ENCODE data around the gene N4BP2L2. TPM values are rescaled to one million over a fixed set of nuclear protein-coding genes. Genes with fewer than 3 reads are reported as not detected.

Gene N4BP2L2
- total and polyA plus RNA-seq, 2 of the 13 experiments (the other 11 are each of a cell fraction or from before 2014, with no cell fraction given): 58.9 to 81.2 TPM

DNA sequence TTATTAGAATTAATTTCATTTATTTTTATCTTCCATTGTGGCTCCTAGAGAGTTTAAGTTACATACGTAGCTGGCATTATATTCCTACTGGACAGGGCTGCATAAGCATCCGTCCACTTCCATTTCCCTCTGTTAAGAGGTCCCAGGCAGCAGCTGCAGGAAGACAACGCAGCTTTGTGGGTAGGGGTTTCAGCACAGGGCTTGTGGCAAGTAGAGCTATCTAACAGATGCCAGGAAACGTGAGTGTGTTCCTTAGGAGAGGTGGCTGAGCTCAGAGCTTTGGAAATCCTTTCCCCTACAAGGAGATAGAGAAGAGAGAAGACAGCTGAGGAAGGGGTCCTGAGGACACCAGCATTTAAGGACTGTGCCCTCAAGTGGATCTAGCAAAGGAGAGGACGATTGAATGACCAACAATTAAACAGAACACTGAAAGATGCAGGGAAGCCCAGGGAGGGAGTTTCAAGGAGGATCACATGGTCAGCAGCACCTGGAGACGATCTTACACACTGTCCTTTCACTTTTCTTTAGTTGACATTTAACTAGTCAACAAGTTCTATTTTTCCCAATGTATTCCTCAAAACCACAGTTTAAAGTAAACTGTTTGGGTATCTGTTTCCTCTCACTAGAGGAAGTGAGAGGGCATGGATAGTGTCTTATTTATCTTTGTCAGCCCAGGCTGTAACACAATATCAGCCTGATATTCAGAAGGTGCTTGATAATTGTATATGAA is 108.4 kb downstream of the N4BP2L2 start (continued):
- TF ChIP-seq, protein P1, sequence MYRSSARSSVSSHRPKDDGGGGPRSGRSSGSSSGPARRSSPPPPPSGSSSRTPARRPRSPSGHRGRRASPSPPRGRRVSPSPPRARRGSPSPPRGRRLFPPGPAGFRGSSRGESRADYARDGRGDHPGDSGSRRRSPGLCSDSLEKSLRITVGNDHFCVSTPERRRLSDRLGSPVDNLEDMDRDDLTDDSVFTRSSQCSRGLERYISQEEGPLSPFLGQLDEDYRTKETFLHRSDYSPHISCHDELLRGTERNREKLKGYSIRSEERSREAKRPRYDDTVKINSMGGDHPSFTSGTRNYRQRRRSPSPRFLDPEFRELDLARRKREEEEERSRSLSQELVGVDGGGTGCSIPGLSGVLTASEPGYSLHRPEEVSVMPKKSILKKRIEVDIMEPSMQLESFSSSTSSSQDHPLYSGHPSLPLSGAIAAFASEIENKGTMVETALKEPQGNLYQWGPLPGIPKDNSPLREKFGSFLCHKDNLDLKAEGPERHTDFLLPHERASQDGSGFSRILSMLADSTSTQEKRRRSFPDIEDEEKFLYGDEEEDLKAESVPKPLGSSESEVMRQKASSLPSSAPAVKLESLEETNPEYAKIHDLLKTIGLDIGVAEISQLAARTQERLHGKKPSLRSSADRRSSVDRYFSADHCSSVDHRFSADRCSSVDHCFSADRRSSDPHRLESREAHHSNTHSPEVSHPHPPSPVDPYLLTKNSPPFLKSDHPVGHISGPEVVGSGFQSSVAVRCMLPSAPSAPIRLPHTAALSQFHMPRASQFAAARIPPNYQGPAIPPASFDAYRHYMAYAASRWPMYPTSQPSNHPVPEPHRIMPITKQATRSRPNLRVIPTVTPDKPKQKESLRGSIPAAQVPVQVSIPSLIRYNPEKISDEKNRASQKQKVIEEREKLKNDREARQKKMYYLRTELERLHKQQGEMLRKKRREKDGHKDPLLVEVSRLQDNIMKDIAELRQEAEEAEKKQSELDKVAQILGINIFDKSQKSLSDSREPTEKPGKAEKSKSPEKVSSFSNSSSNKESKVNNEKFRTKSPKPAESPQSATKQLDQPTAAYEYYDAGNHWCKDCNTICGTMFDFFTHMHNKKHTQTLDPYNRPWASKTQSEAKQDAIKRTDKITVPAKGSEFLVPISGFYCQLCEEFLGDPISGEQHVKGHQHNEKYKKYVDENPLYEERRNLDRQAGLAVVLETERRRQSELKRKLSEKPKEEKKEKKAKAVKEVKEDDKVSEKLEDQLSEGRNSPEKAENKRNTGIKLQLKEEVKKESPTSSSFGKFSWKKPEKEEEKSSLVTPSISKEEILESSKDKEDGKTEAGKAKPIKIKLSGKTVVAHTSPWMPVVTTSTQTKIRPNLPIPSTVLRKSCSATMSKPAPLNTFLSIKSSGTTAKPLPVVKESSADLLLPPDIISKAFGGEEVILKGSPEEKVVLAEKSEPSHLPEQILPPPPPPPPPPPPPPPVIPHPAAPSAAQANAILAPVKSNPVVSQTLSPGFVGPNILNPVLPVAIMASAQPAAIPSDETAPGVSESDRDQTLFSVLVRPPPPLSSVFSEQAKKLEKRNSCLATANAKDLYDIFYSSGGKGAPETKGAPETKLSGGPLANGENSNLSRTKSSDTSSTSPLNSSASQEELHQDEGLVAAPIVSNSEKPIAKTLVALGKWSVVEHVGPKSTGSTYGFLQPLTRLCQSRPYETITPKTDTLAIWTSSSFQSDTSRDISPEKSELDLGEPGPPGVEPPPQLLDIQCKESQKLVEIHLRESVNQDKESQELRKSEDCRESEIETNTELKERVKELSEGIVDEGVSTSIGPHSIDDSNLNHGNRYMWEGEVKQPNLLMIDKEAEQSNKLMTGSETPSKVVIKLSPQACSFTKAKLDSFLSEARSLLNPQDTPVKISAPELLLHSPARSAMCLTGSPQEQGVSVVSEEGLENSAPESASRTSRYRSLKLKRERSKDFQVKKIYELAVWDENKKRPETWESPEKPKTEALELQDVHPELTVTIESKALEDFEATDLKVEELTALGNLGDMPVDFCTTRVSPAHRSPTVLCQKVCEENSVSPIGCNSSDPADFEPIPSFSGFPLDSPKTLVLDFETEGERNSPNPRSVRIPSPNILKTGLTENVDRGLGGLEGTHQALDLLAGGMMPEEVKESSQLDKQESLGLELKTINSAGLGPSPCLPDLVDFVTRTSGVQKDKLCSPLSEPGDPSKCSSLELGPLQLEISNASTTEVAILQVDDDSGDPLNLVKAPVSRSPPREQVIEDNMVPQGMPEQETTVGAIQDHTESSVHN (CRISPR knock-in tag; IDR thresholded peaks at IDR 0.05): no peak
- TF ChIP-seq ZNF7 (CRISPR knock-in tag; IDR thresholded peaks at IDR 0.05) (no peak), ZNF335 (CRISPR knock-in tag; IDR thresholded peaks at IDR 0.05) (no peak), ZNF326 (CRISPR knock-in tag; IDR thresholded peaks at IDR 0.05; ENCODE audit: borderline replicate concordance) (no peak), ARHGAP35 (CRISPR knock-in tag; IDR thresholded peaks at IDR 0.05; ENCODE audit: borderline replicate concordance) (no peak)
